Astrocyte of the cerebellum (primary cell): ENCODE data around the gene CPNE9.

ENCODE experiments used
- DNase-seq: peaks from one replicate; pipeline ENCODE4 v3.0.0-alpha.2; 2011; ENCODE audit warnings: low read depth
- H3K4me3 ChIP-seq: 2 replicates; pipeline ENCODE4 v1.5.1; 2011; ENCODE audit warnings: mild to moderate bottlenecking, low read depth, low read length, moderate library complexity
- CTCF ChIP-seq: IDR thresholded peaks from 2 replicates; pipeline ENCODE4 v1.5.1; 2012; ENCODE audit warnings: low read length, low read depth, moderate library complexity, mild to moderate bottlenecking; ENCODE audit errors: missing control alignments
- in situ Hi-C: cut with HindIII; loops from 2 replicates; pipeline ENCODE4 v1.10.0; 2017; ENCODE audit warnings: low sequenced_read_pairs

The CPNE9 gene

GRCh38 chr3:9698293-9698692, 5.3 kb upstream of the CPNE9 start:
- in situ Hi-C loops, result loop anchor here (25.0 kb wide), 1 partner anchor 211 kb away; no protein-coding TSS in a partner anchor
- TF ChIP-seq CTCF, result no peak
- no peak for DNase-seq

GRCh38 chr3:9700536-9700935, 3.1 kb upstream of the CPNE9 start:
- TF ChIP-seq CTCF, result no peak
- in situ Hi-C loops, result no loop called here
- no peak for DNase-seq
- H3K4me3 ChIP-seq, result no peak overlapping the region

More at GRCh38 chr3:9698293-9698692, 5.3 kb upstream of the CPNE9 start:
- H3K4me3 ChIP-seq, result no peak overlapping the region

GRCh38 chr3:9701006-9701405, 2.6 kb upstream of the CPNE9 start:
- in situ Hi-C loops, result no loop called here
- no peak overlapping the region for H3K4me3 ChIP-seq
- TF ChIP-seq CTCF, result no peak
- no peak for DNase-seq

GRCh38 chr3:9701711-9702110, 1.9 kb upstream of the CPNE9 start:
- DNase-seq, result no peak
- in situ Hi-C loops, result no loop called here
- H3K4me3 ChIP-seq, result no peak overlapping the region
- no peak for TF ChIP-seq CTCF

- in situ Hi-C loops, result no loop called here
- no peak overlapping the region for H3K4me3 ChIP-seq
- TF ChIP-seq CTCF, result no peak
- no peak for DNase-seq
Observed at GRCh38 chr3:9703240-9703639, 393 bp upstream of the CPNE9 start.

GRCh38 chr3:9704347-9705322, 1.0 kb downstream of the CPNE9 start:
- in situ Hi-C loops, result no loop called here
- no peak for TF ChIP-seq CTCF
- peak overlapping the region; percentile 22 for H3K4me3 ChIP-seq
- DNase-seq, result no peak
